PC-3 (cell line): ENCODE results near the gene ATP13A3. TPM values are rescaled to one million over a fixed set of nuclear protein-coding genes. Genes with fewer than 3 reads are reported as not detected.

Experiments used
- ATAC-seq: fragments of 200-7000 bp; cut with Tn5 transposase; 2 replicates; pipeline ENCODE4 v1.9.1; 2020; ENCODE audit warnings: mild to moderate bottlenecking, moderate library complexity
- BruUV-seq: library from RNA; stranded (reverse); fragments of 400-500 nt; replicated peaks from 2 replicates; lab custom pipeline; 2021; lab: Mats Ljungman, UMichigan
- CTCF ChIA-PET: fragments of 300-600 bp; sonication (Branson Sonifier 250); formaldehyde crosslinking; loops from one replicate; lab custom pipeline; 2022; ENCODE audit warnings: antibody characterized with exemption; lab: Charles Lee
- POLR2A ChIA-PET: fragments of 300-600 bp; sonication (Branson Sonifier 250); formaldehyde crosslinking; loops from one replicate; lab custom pipeline; 2022; ENCODE audit warnings: antibody characterized with exemption; ENCODE audit not compliant: unreplicated experiment; lab: Charles Lee
- DNase-seq: peaks from one replicate; pipeline ENCODE4 v3.0.0-alpha.2; 2015
- H2AFZ ChIP-seq: fragments of 300-600 bp; sonication (generic); 2 replicates; pipeline ENCODE4 v1.6.0; 2016; ENCODE audit warnings: antibody characterized with exemption, low read length
- H3F3A ChIP-seq: fragments of 300-600 bp; sonication (generic); one replicate; pipeline ENCODE4 v1.6.0; 2017; ENCODE audit warnings: antibody characterized with exemption, low read length, control low read depth, mild to moderate bottlenecking; ENCODE audit not compliant: unreplicated experiment
- H3K27ac ChIP-seq: fragments of 300-600 bp; sonication (generic); 2 replicates; pipeline ENCODE4 v1.5.1; 2016; ENCODE audit warnings: mild to moderate bottlenecking, low read length
- H3K27me3 ChIP-seq: fragments of 300-600 bp; sonication (generic); 2 replicates; pipeline ENCODE4 v1.6.1; 2016; ENCODE audit warnings: low read length, mixed read lengths
- H3K36me3 ChIP-seq: fragments of 300-600 bp; sonication (generic); 2 replicates; pipeline ENCODE4 v1.6.1; 2016; ENCODE audit warnings: low read depth, mixed run types, low read length, mixed read lengths
- H3K4me1 ChIP-seq: fragments of 300-600 bp; sonication (generic); 2 replicates; pipeline ENCODE4 v1.5.1; 2016; ENCODE audit warnings: low read length; ENCODE audit not compliant: insufficient read depth
- H3K4me2 ChIP-seq: fragments of 300-600 bp; sonication (generic); 2 replicates; pipeline ENCODE4 v1.6.0; 2016; ENCODE audit warnings: low read length
- H3K4me3 ChIP-seq: fragments of 300-600 bp; sonication (generic); 2 replicates; pipeline ENCODE4 v1.5.1; 2016; ENCODE audit warnings: mild to moderate bottlenecking, low read length, mixed read lengths
- H3K79me2 ChIP-seq: fragments of 300-600 bp; sonication (generic); 2 replicates; pipeline ENCODE4 v1.6.1; 2017; ENCODE audit warnings: low read length, mixed read lengths
- H3K9ac ChIP-seq: fragments of 300-600 bp; sonication (generic); 2 replicates; pipeline ENCODE4 v1.6.0; 2016; ENCODE audit warnings: mild to moderate bottlenecking, low read length
- H3K9me2 ChIP-seq: fragments of 300-600 bp; sonication (generic); replicated peaks from 2 replicates; pipeline ENCODE4 v1.6.1; 2016; ENCODE audit warnings: mixed run types, low read length, mixed read lengths
- H3K9me3 ChIP-seq: fragments of 300-600 bp; sonication (generic); 2 replicates; pipeline ENCODE4 v1.6.1; 2016; ENCODE audit warnings: low read length, mixed read lengths
- H4K20me1 ChIP-seq: fragments of 300-600 bp; sonication (generic); 2 replicates; pipeline ENCODE4 v1.6.1; 2016; ENCODE audit warnings: low read length, mixed read lengths
- EZH2 ChIP-seq: fragments of 300-600 bp; sonication (generic); IDR thresholded peaks from one replicate; pipeline ENCODE4 v1.6.1; 2017; ENCODE audit warnings: antibody characterized with exemption, mild to moderate bottlenecking, low read length; ENCODE audit not compliant: unreplicated experiment
- EZH2phosphoT487 ChIP-seq: fragments of 300-600 bp; sonication (generic); IDR thresholded peaks from 2 replicates; pipeline ENCODE4 v1.6.1; 2018; ENCODE audit warnings: mild to moderate bottlenecking, antibody characterized with exemption, low read length, borderline replicate concordance
- intact Hi-C: fragments of 100-400 bp; cut with micrococcal nuclease; formaldehyde crosslinking; loops from 2 replicates; pipeline ENCODE4 v1.9.0; 2023
- total RNA-seq: library from RNA; depleted of rRNA; stranded (reverse); fragments of >200 nt; gene quantifications from 2 replicates; pipeline ENCODE4 v1.2.3, GENCODE V29; 2014
- TF ChIP-seq, protein P1 (sequence below): fragments of 300-600 bp; sonication (generic); conservative IDR thresholded peaks from 2 replicates; pipeline ENCODE4 v1.5.1; 2017; ENCODE audit warnings: antibody characterized with exemption, low read depth, mild to moderate bottlenecking, low read length

ATP13A3 gene
- total RNA-seq, 1 experiment from 2014 or later, result 69.4 TPM

DNA sequence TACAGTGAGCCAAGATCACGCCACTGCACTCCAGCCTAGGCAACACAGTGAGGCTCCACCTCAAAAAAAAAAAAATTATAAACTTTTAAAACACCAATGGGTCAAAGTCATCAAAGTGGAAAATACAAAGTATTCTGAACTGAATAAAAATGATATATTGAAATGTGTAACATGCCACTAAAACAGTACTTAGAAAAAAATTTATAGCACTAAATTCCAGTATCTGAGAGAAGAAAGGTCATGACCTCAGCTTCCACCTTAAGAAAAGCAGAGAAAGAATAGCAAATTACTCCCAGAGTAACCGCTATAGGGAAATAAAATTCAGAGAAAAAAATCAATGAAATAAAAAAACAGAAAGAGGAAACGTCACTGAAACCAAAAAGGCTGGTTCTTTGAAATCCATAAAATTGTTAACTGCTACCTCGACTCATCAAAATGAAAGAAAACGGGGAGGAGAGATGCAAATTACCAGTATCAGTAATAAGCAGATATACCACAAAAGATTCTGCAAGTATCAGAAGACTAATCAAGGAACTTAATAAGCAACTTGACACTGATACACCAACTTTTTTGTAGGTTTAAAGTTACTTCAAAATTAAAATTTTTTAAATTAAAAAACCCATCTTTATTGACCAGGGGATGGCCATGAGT, 20.8 kb downstream of the ATP13A3 start:
- Histone ChIP-seq H3K4me3 (no peak overlapping the region), H3K4me2 (no peak overlapping the region), H3F3A (no peaks in the 10 kb centered on the region), H3K9ac (no peak overlapping the region), H3K9me2 (no peaks in the 10 kb centered on the region), H3K9me3 (no peaks in the 10 kb centered on the region), H2AFZ (no peak overlapping the region), H3K36me3 (no peaks in the 10 kb centered on the region), H4K20me1 (peaks cover 11% of the 10 kb centered on the region; the same call in 1 of the 2 replicates), H3K4me1 (peaks cover 13% of the 10 kb centered on the region), H3K27ac (no peak overlapping the region), H3K79me2 (peaks cover 92% of the 10 kb centered on the region), H3K27me3 (no peaks in the 10 kb centered on the region)
- no peak for DNase-seq
- BruUV-seq, result no TSS peak
- POLR2A ChIA-PET, result no interaction called here
- no peak for ATAC-seq
- CTCF ChIA-PET, result no interaction called here
- TF ChIP-seq EZH2 (no peak), EZH2phosphoT487 (no peak)
- TF ChIP-seq, protein P1, sequence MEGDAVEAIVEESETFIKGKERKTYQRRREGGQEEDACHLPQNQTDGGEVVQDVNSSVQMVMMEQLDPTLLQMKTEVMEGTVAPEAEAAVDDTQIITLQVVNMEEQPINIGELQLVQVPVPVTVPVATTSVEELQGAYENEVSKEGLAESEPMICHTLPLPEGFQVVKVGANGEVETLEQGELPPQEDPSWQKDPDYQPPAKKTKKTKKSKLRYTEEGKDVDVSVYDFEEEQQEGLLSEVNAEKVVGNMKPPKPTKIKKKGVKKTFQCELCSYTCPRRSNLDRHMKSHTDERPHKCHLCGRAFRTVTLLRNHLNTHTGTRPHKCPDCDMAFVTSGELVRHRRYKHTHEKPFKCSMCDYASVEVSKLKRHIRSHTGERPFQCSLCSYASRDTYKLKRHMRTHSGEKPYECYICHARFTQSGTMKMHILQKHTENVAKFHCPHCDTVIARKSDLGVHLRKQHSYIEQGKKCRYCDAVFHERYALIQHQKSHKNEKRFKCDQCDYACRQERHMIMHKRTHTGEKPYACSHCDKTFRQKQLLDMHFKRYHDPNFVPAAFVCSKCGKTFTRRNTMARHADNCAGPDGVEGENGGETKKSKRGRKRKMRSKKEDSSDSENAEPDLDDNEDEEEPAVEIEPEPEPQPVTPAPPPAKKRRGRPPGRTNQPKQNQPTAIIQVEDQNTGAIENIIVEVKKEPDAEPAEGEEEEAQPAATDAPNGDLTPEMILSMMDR, result no peak
- intact Hi-C loops, result no loop called here

DNA sequence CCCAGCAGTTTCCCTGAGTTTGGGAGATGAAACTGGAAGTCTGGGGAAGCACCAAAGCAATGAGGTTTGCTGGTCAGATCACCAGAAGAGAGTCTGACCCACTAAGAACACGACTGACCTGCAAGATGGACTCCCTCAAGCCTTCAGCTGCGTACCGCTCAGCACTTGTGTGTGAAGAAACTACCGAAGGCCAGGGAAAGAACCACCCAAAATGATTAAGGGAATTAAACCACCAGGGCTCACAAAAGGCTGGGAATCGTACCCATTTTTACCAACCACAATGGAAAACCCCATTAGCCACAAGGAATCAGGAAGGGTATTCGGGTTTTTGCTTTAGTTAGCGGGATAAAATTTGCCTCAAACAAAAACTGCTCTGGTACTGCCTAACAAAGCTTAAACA, 21.6 kb downstream of the ATP13A3 start:
- Histone ChIP-seq H3K36me3 (peaks cover 5% of the 10 kb centered on the region; the same call in 1 of the 2 replicates), H3K27me3 (no peaks in the 10 kb centered on the region), H2AFZ (no peak overlapping the region), H3K79me2 (peaks cover 84% of the 10 kb centered on the region), H3F3A (no peaks in the 10 kb centered on the region), H3K9ac (no peak overlapping the region), H3K4me2 (no peak overlapping the region), H3K9me2 (no peaks in the 10 kb centered on the region), H3K4me1 (peaks cover 13% of the 10 kb centered on the region), H3K4me3 (no peak overlapping the region), H4K20me1 (peaks cover 12% of the 10 kb centered on the region; the same call in 1 of the 2 replicates), H3K27ac (no peak overlapping the region), H3K9me3 (no peaks in the 10 kb centered on the region)
- ATAC-seq (no peak), DNase-seq (no peak)
- TF ChIP-seq EZH2phosphoT487 (no peak), EZH2 (no peak)
- TF ChIP-seq, protein P1, result no peak
- POLR2A ChIA-PET, result no interaction called here
- BruUV-seq, result no TSS peak
- intact Hi-C loops, result no loop called here
- CTCF ChIA-PET, result no interaction called here

DNA sequence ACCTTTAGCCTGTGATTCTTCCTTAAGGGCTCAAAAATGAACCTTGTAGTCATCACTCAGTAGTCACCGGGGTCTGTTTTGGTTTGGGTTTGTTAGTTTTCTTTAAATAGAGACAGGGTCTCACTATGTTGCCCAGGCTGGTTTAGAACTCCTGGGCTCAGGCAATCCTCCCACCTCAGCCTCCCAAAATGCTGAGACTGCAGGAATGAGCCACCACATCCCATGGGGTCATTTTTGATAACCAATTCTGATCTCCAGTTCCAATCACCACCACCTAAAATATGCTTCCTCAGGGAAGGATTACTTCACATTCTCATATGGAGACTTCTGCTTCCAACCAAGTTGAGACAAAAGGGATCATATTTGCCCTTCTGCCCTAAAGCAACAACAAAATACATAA, 22.1 kb downstream of the ATP13A3 start:
- BruUV-seq, result no TSS peak
- Histone ChIP-seq H3K9me2 (no peaks in the 10 kb centered on the region), H3K4me3 (no peak overlapping the region), H3K9ac (no peak overlapping the region), H4K20me1 (peaks cover 17% of the 10 kb centered on the region; the same call in 1 of the 2 replicates), H3K27me3 (no peaks in the 10 kb centered on the region), H3K36me3 (peaks cover 10% of the 10 kb centered on the region), H3K4me1 (peaks cover 13% of the 10 kb centered on the region), H3K79me2 (peaks cover 79% of the 10 kb centered on the region), H3K9me3 (no peaks in the 10 kb centered on the region), H2AFZ (no peak overlapping the region), H3F3A (no peaks in the 10 kb centered on the region), H3K4me2 (no peak overlapping the region), H3K27ac (no peak overlapping the region)
- POLR2A ChIA-PET, result no interaction called here
- ATAC-seq (no peak), DNase-seq (no peak)
- CTCF ChIA-PET, result no interaction called here
- intact Hi-C loops, result no loop called here
- no peak for TF ChIP-seq EZH2
